Measurements from ENCODE around the gene PLCB1.

Gene PLCB1

DNA sequence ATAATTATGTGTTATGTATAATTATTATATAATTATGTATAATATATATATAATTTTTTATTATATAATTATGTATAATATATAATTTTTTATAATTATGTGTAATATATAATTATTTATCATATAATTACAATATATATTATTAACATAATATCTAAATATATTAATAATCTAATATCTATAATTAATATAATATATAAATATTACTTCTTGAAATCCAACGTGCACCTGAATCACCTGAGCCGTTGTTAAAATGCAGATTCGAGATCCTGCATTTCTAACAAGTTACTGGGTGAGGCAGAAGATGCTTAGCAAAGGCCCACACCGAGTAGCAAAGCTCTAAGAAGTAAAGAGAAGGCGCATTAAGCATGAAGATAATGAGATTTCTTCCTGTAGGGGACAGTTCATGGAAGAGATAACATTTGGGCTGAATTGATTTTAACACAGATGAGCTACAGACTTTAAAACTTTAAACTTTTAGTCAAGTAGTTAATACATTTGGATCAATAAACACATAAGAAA is 530.4 kb downstream of the PLCB1 start:
- Histone ChIP-seq H3K36me3 (ENCODE audit: control insufficient read depth in 4 of 4, insufficient read depth in 4 of 4, low read length in 3 of 4) (peaks cover 4 to 14% (median 6%) of the 10 kb centered on the region in 4 experiments), H3K27ac (ENCODE audit: insufficient read depth in 1 of 2, low read depth in 1 of 2, low read length in 2 of 2, poor library complexity in 1 of 2, severe bottlenecking in 2 of 2) (no peak overlapping the region), H3K9me3 (ENCODE audit: control extremely low read depth in 1 of 5, control insufficient read depth in 4 of 5, insufficient read depth in 2 of 5, low read depth in 1 of 5, low read length in 4 of 5) (no peaks in the 10 kb centered on the region), H3K27me3 (replicated peaks in 2 of 5; ENCODE audit: control insufficient read depth in 4 of 5, insufficient read depth in 5 of 5, low read length in 4 of 5) (no peaks in the 10 kb centered on the region), H3K4me1 (ENCODE audit: control extremely low read depth in 1 of 4, control insufficient read depth in 4 of 4, insufficient read depth in 4 of 4, low read length in 3 of 4) (no peaks in the 10 kb centered on the region), H3K4me3 (ENCODE audit: control insufficient read depth in 1 of 7, extremely low read depth in 1 of 7, insufficient read depth in 4 of 7, low read depth in 2 of 7, low read length in 6 of 7) (no peak overlapping the region)
- 100% methylated on average over 1 of the region's 5 CpGs for WGBS (ENCODE audit: insufficient coverage)
- POLR2A ChIA-PET: no interaction called here
- CTCF ChIA-PET: no interaction called here
- peak in 2 of 3 donors; percentile 44 to 58 for DNase-seq

GRCh38 chr20:8663424-8663823 is 531.4 kb downstream of the PLCB1 start:
- POLR2A ChIA-PET: no interaction called here
- DNase-seq: no peak
- Histone ChIP-seq H3K4me1 (ENCODE audit: control extremely low read depth in 1 of 4, control insufficient read depth in 4 of 4, insufficient read depth in 4 of 4, low read length in 3 of 4) (no peaks in the 10 kb centered on the region), H3K9me3 (ENCODE audit: control extremely low read depth in 1 of 5, control insufficient read depth in 4 of 5, insufficient read depth in 2 of 5, low read depth in 1 of 5, low read length in 4 of 5) (no peaks in the 10 kb centered on the region), H3K4me3 (ENCODE audit: control insufficient read depth in 1 of 7, extremely low read depth in 1 of 7, insufficient read depth in 4 of 7, low read depth in 2 of 7, low read length in 6 of 7) (no peak overlapping the region), H3K36me3 (ENCODE audit: control insufficient read depth in 4 of 4, insufficient read depth in 4 of 4, low read length in 3 of 4) (peaks cover 4 to 14% (median 7%) of the 10 kb centered on the region in 4 experiments), H3K27me3 (replicated peaks in 2 of 5; ENCODE audit: control insufficient read depth in 4 of 5, insufficient read depth in 5 of 5, low read length in 4 of 5) (no peaks in the 10 kb centered on the region), H3K27ac (ENCODE audit: insufficient read depth in 1 of 2, low read depth in 1 of 2, low read length in 2 of 2, poor library complexity in 1 of 2, severe bottlenecking in 2 of 2) (no peak overlapping the region)
- 100% methylated on average over 1 of the region's 1 CpG for WGBS (ENCODE audit: insufficient coverage)
- CTCF ChIA-PET: no interaction called here

GRCh38 chr20:8664778-8665177 is 532.7 kb downstream of the PLCB1 start:
- no peak overlapping the region for H3K27ac ChIP-seq (ENCODE audit: insufficient read depth in 1 of 2, low read depth in 1 of 2, low read length in 2 of 2, poor library complexity in 1 of 2, severe bottlenecking in 2 of 2)
- H3K4me1 ChIP-seq (ENCODE audit: control extremely low read depth in 1 of 4, control insufficient read depth in 4 of 4, insufficient read depth in 4 of 4, low read length in 3 of 4): no peaks in the 10 kb centered on the region
- ChIA-PET POLR2A (no interaction called here), CTCF (no interaction called here)
- no peak overlapping the region for H3K4me3 ChIP-seq (ENCODE audit: control insufficient read depth in 1 of 7, extremely low read depth in 1 of 7, insufficient read depth in 4 of 7, low read depth in 2 of 7, low read length in 6 of 7)
- H3K36me3 ChIP-seq (ENCODE audit: control insufficient read depth in 4 of 4, insufficient read depth in 4 of 4, low read length in 3 of 4): peaks cover 4 to 17% (median 11%) of the 10 kb centered on the region in 4 experiments
- H3K27me3 ChIP-seq (replicated peaks in 2 of 5; ENCODE audit: control insufficient read depth in 4 of 5, insufficient read depth in 5 of 5, low read length in 4 of 5): no peaks in the 10 kb centered on the region
- DNase-seq: no peak
- WGBS (ENCODE audit: insufficient coverage): 100% methylated on average over 4 of the region's 4 CpGs
- no peaks in the 10 kb centered on the region for H3K9me3 ChIP-seq (ENCODE audit: control extremely low read depth in 1 of 5, control insufficient read depth in 4 of 5, insufficient read depth in 2 of 5, low read depth in 1 of 5, low read length in 4 of 5)

- CTCF ChIA-PET: no interaction called here
- WGBS (ENCODE audit: insufficient coverage): 91% methylated on average over 3 of the region's 3 CpGs
Observed at GRCh38 chr20:8667306-8667705, 535.2 kb downstream of the PLCB1 start.

GRCh38 chr20:8670207-8670892 is 538.3 kb downstream of the PLCB1 start:
- 100% methylated on average over 2 of the region's 4 CpGs for WGBS (ENCODE audit: insufficient coverage)
- H3K27me3 ChIP-seq (replicated peaks in 2 of 5; ENCODE audit: control insufficient read depth in 4 of 5, insufficient read depth in 5 of 5, low read length in 4 of 5): no peaks in the 10 kb centered on the region
- no peak overlapping the region for H3K27ac ChIP-seq (ENCODE audit: insufficient read depth in 1 of 2, low read depth in 1 of 2, low read length in 2 of 2, poor library complexity in 1 of 2, severe bottlenecking in 2 of 2)
- ChIA-PET CTCF (no interaction called here), POLR2A (no interaction called here)
- no peak for DNase-seq
- H3K4me1 ChIP-seq (ENCODE audit: control extremely low read depth in 1 of 4, control insufficient read depth in 4 of 4, insufficient read depth in 4 of 4, low read length in 3 of 4): no peaks in the 10 kb centered on the region
- no peak overlapping the region for H3K4me3 ChIP-seq (ENCODE audit: control insufficient read depth in 1 of 7, extremely low read depth in 1 of 7, insufficient read depth in 4 of 7, low read depth in 2 of 7, low read length in 6 of 7)
- peaks cover 9 to 23% (median 16%) of the 10 kb centered on the region in 4 experiments for H3K36me3 ChIP-seq (ENCODE audit: control insufficient read depth in 4 of 4, insufficient read depth in 4 of 4, low read length in 3 of 4)
- H3K9me3 ChIP-seq (ENCODE audit: control extremely low read depth in 1 of 5, control insufficient read depth in 4 of 5, insufficient read depth in 2 of 5, low read depth in 1 of 5, low read length in 4 of 5): peaks cover 0 to 1% (median 0%) of the 10 kb centered on the region in 5 experiments

More at GRCh38 chr20:8667306-8667705, 535.2 kb downstream of the PLCB1 start:
- H3K27me3 ChIP-seq (replicated peaks in 2 of 5; ENCODE audit: control insufficient read depth in 4 of 5, insufficient read depth in 5 of 5, low read length in 4 of 5): no peaks in the 10 kb centered on the region
- H3K4me1 ChIP-seq (ENCODE audit: control extremely low read depth in 1 of 4, control insufficient read depth in 4 of 4, insufficient read depth in 4 of 4, low read length in 3 of 4): no peaks in the 10 kb centered on the region
- no peak overlapping the region for H3K27ac ChIP-seq (ENCODE audit: insufficient read depth in 1 of 2, low read depth in 1 of 2, low read length in 2 of 2, poor library complexity in 1 of 2, severe bottlenecking in 2 of 2)
- H3K4me3 ChIP-seq (ENCODE audit: control insufficient read depth in 1 of 7, extremely low read depth in 1 of 7, insufficient read depth in 4 of 7, low read depth in 2 of 7, low read length in 6 of 7): no peak overlapping the region
- DNase-seq: no peak
- peaks cover 4 to 14% (median 10%) of the 10 kb centered on the region in 4 experiments for H3K36me3 ChIP-seq (ENCODE audit: control insufficient read depth in 4 of 4, insufficient read depth in 4 of 4, low read length in 3 of 4)
- H3K9me3 ChIP-seq (ENCODE audit: control extremely low read depth in 1 of 5, control insufficient read depth in 4 of 5, insufficient read depth in 2 of 5, low read depth in 1 of 5, low read length in 4 of 5): no peaks in the 10 kb centered on the region
- POLR2A ChIA-PET: no interaction called here

DNA sequence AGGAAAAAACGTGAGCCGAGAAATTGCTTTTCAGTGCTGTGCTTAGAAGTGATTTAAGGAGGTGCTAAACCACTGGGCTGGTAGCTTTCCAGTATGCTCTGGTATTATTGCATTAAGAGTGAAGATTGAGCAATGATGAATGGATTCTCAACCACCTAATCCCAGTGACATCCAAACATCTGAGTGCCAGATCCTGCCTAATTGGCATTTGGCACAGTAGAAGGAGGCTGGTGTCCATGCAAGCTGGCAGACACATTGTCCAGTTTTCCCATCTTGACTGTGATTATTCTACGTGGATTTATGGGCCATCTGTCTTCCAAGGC is 538.8 kb downstream of the PLCB1 start:
- 96% methylated on average over 3 of the region's 3 CpGs for WGBS (ENCODE audit: insufficient coverage)
- ChIA-PET CTCF (no interaction called here), POLR2A (no interaction called here)
- no peak for DNase-seq
- Histone ChIP-seq H3K27me3 (replicated peaks in 2 of 5; ENCODE audit: control insufficient read depth in 4 of 5, insufficient read depth in 5 of 5, low read length in 4 of 5) (no peaks in the 10 kb centered on the region), H3K4me3 (ENCODE audit: control insufficient read depth in 1 of 7, extremely low read depth in 1 of 7, insufficient read depth in 4 of 7, low read depth in 2 of 7, low read length in 6 of 7) (no peak overlapping the region), H3K36me3 (ENCODE audit: control insufficient read depth in 4 of 4, insufficient read depth in 4 of 4, low read length in 3 of 4) (peaks cover 9 to 26% (median 15%) of the 10 kb centered on the region in 4 experiments), H3K9me3 (ENCODE audit: control extremely low read depth in 1 of 5, control insufficient read depth in 4 of 5, insufficient read depth in 2 of 5, low read depth in 1 of 5, low read length in 4 of 5) (peaks cover 0 to 1% (median 0%) of the 10 kb centered on the region in 5 experiments), H3K4me1 (ENCODE audit: control extremely low read depth in 1 of 4, control insufficient read depth in 4 of 4, insufficient read depth in 4 of 4, low read length in 3 of 4) (no peaks in the 10 kb centered on the region), H3K27ac (ENCODE audit: insufficient read depth in 1 of 2, low read depth in 1 of 2, low read length in 2 of 2, poor library complexity in 1 of 2, severe bottlenecking in 2 of 2) (no peak overlapping the region)

GRCh38 chr20:8671370-8671961 is 539.4 kb downstream of the PLCB1 start:
- no peaks in the 10 kb centered on the region for H3K4me1 ChIP-seq (ENCODE audit: control extremely low read depth in 1 of 4, control insufficient read depth in 4 of 4, insufficient read depth in 4 of 4, low read length in 3 of 4)
- WGBS (ENCODE audit: insufficient coverage): 100% methylated on average over 4 of the region's 7 CpGs
- ChIA-PET CTCF (no interaction called here), POLR2A (no interaction called here)
- no peak for DNase-seq
- no peak overlapping the region for H3K4me3 ChIP-seq (ENCODE audit: control insufficient read depth in 1 of 7, extremely low read depth in 1 of 7, insufficient read depth in 4 of 7, low read depth in 2 of 7, low read length in 6 of 7)
- H3K9me3 ChIP-seq (ENCODE audit: control extremely low read depth in 1 of 5, control insufficient read depth in 4 of 5, insufficient read depth in 2 of 5, low read depth in 1 of 5, low read length in 4 of 5): peaks cover 0 to 1% (median 0%) of the 10 kb centered on the region in 5 experiments
- H3K36me3 ChIP-seq (ENCODE audit: control insufficient read depth in 4 of 4, insufficient read depth in 4 of 4, low read length in 3 of 4): peaks cover 9 to 25% (median 15%) of the 10 kb centered on the region in 4 experiments
- no peak overlapping the region for H3K27ac ChIP-seq (ENCODE audit: insufficient read depth in 1 of 2, low read depth in 1 of 2, low read length in 2 of 2, poor library complexity in 1 of 2, severe bottlenecking in 2 of 2)
- no peaks in the 10 kb centered on the region for H3K27me3 ChIP-seq (replicated peaks in 2 of 5; ENCODE audit: control insufficient read depth in 4 of 5, insufficient read depth in 5 of 5, low read length in 4 of 5)

Measured in common myeloid progenitor, CD34-positive (primary cell).